HG02840 (cell line): ENCODE measurements around the gene LPCAT1.
"Not testable (repeated sequence)": the region's sequence is repeated elsewhere in the genome, so short reads cannot be mapped to it uniquely, and the experiment has no call there.

Experiments used
- ATAC-seq: cut with Tn5 transposase; IDR thresholded peaks from one replicate; pipeline ENCODE4 v1.9.1; 2021; ENCODE audit warnings: mild to moderate bottlenecking, moderate library complexity, moderate number of reproducible peaks; ENCODE audit not compliant: unreplicated experiment, low FRiP score

LPCAT1 gene

DNA sequence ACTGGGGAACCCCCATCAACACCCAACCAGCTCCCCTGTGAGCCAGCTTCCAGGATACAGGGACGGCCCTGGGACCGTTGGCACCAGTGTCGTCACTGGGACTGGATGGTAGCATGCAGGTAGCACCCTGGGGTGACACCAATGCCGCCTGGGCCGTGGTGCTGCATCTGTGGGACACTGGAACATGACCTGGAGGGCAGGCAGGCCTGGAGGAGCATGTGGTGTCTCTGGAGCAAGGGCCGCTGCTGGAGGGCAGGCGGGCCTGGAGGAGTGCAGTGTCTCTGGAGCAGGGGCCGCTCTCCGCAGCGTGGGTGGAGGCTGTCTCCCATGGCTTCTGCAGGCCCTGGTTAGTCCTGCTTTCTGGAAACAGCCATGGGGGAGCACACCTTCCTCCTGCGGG is 13.1 kb downstream of the LPCAT1 start:
- ATAC-seq: no peak

DNA sequence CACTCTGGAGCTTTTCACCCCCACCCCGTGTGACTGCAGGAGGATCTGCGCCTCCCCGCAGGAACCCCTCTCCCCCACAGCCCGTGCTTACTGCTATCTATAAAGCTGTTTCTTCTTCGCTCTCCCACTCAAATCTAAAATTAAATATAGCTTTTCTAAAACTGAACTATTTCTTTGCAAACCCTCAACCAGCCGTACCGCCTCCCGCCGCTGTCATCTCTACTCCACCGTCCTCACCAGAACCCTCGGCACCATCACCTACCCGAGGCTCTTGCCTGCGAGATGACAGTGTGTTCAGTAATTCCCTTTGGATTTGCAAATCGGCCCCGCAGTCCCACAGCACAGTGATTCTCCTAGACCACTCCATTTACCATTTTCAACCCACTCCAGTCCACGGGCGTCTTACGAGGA is 13.6 kb downstream of the LPCAT1 start:
- no peak for ATAC-seq

DNA sequence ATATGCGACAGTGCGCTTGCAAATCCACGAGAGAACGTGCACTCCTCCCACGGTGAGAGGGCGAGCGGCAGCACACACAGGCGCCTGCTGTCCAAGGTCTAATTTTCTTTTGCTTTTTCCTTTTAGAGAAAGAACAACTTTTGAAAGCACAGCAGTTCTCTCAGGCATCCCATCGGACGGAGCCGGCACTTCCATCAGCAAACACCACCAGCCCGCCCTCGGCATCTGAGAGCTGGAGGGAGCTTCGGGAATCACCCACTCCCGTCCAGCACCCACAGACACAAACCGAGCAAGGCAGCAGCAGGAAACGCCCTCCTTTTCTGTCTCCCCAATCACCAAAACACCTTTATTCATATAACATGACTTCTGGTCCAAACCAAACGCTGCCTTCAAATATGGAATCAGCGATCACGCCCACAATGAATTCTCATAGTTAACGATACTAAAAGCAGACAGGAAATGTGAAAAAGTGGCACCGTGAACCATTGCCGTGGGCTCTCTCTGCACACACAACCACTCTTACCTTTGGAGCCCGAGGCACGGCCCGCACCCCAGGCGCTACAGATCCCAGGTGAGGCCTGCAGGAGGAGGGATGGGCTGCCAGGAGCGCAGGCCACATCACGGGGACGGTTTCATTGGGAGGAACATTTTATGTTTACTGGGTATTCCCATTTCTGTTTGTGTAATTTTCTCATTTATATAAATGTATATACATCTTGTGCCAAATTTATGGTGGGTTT is 14.2 kb downstream of the LPCAT1 start:
- ATAC-seq: no peak

DNA sequence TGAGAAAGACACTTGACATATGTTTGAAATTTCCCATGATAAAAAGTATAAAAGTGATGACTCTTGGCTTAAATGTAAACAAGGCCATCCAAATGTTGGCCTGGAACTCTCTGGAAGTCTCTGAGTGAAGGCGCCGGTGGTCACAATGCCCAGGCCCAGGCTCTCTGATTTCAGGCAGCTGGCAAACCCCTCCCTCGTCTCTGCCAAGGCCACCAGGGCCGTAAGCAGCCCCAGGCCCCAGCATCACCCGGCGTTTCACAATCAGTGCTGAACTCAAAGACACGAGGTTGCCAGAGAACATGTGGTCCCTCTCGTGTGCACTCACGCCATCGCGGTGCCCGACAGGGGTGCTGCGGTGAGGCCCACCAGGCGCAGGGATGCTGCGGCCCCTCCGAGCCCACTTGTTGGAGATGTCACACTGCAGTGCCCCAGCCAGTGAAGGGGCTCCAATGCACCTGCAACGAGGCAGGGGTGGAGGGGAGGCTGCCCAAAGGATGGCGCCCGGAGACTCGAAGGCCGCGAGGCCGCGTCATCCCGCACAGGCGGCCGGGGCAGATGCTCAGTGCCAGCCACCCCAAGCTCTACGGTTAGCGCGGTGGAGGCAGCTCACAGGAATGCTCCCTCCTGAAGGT is 15.0 kb downstream of the LPCAT1 start:
- ATAC-seq: no peak

DNA sequence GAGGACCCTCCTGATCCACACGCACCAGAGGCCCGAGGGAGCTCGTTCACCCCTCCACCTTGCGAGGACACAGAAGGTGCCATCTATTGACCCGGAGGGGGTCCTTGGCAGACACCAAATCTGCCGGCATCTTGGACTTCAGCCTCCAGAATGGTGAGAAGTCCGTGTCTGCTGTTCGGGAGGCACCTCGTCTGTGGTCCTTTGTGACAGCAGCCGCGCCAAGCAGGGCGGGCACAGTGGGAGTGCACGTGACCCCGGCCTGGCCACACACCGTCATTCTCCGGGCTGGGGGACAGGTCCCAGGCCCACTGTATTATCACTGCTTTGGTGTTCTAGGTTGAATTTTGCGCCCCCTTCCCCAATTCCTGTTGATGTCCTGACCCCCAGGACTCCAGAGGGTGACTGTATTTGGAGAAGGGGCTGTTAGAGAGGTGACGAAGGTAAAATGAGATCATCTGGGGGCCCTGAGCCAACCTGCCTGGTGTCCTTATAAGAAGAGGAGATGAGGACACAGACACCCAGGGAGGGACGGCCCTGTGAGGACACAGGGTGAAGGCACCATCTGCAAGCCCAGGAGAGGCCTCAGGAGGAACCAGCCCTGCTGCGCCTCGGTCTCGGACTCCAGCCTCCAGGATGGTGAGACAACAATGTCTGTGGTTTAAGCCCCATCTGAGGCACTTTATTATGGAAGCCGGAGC is 15.7 kb downstream of the LPCAT1 start:
- no peak for ATAC-seq

DNA sequence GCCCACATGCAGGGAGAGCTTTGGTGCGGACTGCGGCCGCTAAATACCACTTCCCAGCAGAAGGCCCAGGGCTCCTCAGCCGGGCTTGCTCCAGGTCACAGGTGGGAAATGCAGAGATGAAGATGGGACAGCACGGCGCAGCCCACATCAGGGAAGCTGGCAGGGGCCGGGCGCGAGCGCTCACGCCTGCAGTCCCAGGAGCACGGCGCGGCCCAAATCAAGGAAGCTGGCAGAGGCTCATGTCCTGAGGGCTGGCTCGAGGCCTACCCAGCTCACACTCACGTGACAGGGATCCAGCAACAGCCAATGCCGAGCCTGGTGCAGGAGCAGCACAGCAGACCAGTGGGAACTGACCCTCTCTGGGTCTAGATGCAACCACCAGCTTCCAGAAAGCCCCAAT is 16.3 kb downstream of the LPCAT1 start:
- ATAC-seq: no peak

DNA sequence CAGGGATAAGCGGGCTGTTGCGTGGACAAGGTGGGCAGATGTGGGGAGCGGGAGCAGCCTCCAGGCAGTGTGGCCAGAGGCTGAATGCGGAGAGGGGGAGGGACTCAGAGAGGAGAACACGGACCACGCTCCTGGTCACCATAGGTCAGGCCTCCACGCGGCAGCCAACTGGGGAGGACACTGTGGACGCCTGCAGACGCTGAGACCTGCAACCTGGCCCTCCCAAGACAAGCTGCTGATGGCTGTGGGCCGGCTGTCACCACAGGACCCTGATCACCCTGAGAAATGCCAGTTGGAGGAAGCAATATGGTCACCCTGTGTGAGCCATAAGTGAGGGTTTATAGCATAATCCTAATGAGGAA is 16.8 kb downstream of the LPCAT1 start:
- no peak for ATAC-seq

DNA sequence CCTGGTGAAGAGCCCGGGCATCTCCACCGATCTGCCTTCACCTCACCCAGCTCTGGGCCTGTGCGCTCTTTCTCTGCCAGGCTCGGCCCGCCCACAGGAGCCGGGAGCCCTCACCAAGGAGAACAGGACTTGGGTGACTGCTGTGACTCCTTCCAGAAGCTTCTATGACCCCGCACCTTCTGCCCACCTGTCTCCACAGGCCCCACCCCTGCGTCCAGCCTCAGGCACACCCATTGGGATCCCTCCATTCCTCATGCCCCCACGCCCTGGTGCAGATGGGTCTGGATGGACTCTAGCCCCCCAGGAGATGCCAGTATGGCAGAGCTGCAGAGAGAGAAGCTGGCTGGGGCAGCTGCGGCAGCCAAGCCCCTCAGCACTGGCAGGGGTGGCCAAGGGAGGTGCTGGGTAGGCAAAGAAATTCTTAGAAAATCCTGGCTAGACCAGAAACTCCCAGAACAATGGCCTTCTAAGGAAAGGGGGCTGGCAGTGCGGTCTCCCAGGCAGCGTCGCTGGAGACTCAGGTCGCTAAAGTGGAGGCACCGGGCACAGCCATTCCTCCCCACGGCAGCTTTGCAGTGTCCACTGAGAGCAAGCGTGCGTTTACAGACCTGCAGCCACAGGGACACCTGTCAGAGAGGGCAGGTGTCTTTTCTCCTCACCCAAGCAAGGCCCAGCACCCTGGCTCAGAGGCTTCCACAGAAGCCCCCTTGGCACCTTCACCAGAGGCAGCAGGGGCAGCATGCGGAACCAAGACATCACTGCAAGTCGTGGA is 17.3 kb downstream of the LPCAT1 start:
- no peak for ATAC-seq

DNA sequence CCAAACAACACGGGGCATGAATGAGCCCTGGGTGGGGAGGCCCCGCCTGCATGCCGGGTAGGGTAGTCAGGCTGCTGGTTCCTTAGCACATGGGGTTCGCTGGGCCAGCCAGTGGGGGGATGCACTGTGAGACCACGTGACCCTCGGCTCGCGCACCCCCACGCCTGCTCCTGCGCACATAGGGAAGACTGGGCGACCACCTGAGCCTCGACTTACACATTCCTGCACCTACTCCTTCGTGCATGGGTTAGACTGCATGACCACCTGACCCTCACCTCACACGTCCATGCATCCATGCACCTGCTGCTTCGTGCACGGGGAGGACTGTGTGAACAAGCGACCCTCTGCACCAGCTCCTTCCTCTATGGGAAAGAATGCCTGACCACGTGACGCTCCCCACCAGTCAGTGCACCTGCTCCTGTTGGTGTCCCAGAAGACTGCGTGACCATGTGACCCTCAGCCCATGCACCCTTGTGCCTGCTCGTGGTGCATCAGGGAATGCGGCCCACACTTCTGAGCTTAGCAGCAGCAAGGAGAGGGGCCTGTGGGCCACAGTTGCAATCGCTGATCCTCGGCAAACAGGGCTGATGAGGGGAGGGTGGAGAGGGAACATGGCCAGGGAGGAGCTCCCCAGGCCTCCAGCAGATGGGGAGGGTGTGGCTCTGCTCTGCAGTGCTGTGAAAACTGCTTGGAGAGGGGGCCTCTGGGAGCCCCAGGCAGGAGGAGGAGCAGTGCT is 18.1 kb downstream of the LPCAT1 start:
- ATAC-seq: no peak

DNA sequence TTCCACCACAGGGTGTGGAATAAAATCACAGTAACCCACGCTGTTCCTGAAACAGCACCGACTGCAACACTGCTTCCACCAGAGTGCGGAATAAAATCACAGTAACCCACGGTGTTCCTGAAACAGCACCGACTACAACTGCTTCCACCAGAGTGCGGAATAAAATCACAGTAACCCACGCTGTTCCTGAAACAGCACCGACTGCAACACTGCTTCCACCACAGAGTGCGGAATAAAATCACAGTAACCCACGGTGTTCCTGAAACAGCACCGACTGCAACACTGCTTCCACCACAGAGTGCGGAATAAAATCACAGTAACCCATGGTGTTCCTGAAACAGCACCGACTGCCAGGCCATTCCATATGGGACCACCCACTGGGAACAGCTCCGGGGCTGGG is 18.7 kb downstream of the LPCAT1 start:
- not testable (repeated sequence) for ATAC-seq

DNA sequence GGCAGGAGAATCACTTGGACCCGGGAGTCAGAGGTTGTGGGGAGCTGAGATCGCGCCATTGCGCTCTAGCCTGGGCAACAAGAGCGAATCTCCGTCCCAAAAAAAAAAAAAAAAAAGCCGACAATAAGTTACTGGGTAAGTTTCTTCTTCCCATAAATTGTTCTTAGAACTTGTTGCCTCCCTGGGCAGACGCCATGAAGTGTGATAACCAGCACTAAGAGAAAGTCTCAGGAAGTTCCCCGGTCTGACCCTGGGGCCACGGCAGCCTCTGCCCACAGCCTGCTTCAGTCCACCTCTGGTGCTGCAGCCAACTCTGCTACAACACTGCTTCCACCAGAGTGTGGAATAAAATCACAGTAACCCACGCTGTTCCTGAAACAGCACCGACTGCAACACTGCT is 19.1 kb downstream of the LPCAT1 start:
- no peak for ATAC-seq

DNA sequence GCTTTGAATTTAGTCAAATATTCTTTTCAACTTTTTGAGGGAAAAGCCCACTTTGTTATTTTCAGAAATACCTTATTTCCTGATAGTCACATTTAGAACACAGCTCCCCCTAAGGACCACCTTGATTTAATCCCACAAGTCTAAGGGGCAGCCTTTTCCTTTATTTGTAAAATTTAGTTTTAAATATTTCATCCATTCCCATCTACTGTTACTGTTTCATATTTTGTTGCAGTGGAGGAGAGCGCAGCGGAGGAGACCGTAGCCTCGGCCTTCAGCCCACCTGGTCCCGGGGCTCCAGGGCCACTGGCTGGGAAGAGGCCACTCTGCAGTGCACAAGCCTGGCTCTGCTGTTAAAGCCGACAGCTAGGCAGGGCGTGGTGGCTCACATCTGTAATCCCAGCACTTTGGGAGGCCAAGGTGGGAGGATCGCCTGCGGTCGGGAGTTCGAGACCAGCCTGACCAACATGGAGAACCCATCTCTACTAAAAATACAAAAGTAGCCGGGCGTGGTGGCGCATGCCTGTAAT is 19.6 kb downstream of the LPCAT1 start:
- no peak for ATAC-seq

DNA sequence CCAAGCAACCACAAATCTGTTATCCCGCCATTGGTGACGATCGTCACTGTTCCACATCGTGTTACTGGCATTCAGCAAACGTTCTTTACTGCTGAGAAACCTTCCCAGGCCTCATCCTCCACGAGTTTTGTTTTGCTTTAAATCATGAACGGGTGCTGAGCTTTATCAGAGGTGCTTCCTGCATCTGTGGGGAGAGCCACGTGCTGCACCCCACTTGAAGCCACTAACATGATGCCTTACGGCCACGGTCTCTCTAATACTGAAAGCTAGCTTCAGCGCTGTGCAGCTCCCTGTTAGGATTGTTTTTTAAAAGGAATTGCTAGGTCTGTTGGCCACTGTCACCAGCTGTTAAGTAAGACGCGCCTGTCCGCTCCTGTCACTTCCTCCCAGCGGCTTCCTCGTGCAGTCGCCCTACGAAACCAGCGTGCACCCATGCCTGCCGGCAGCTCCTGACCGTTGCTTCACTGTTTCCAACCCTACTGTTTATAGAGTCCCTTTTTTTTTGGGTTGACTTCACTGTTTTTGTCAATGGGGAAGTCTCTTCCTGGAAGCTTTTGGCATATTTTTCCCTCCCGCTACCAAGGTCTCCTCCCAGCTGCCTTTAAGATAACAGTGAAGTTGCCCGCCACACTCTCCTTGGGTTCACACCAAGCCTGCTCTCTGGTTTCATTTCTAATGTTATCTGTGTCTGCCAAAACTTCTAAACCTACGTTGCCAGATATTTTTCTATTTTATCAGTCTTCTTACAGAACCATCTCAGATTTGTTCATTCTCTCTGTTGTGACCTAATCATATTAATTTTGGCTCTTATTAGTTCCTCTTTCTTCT is 20.3 kb downstream of the LPCAT1 start:
- no peak for ATAC-seq

DNA sequence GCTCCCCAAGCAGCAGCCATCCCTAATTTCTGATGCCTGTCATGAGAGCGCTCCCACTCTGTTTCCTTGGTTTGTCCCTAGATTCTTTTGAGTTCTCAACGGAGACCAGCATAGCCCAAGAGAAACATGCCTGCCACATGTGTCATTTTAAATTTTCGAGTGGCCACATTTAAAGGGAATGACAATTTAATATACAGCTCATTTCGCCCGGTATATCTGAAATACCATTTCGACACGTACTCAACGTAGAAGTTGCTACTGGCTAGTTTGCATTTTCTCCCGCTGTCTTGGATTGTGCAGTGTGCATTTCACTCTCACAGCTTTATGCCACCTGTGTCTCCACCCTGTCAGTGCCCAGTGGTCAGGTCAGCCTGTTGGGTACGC is 21.0 kb downstream of the LPCAT1 start:
- ATAC-seq: no peak

DNA sequence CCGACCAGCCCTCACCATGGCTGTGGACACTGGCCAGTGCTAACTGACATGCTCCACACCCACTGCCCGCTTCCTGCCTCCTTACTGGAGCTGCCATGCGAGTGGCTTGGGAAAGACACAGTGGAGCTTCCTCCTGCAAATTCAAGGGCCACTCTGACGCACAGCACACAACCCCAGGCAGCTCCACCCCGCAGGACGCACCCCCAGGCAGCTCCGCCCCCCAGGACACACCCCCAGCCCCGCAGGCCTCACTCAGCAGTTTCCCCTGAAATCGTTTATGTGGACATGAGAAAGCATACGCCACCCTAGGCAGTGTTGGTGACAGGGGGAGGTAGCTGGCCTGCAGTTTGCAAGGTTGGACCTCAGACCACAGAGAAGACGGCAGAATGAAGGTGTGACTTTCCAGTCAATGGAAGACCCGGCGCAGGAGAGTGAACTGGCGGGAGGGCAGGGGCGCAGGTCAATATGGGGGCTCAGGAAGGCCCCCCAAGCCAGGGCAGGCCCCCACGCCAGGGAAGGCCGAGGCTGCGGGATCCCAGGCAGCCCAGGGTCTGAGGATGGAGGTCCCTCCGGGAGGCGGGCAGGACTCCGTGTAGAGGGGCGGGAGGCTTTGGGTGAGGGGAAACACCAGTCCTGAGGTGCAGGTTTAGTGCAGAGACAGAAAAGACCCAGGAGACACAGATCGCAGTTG is 21.6 kb downstream of the LPCAT1 start:
- no peak for ATAC-seq

DNA sequence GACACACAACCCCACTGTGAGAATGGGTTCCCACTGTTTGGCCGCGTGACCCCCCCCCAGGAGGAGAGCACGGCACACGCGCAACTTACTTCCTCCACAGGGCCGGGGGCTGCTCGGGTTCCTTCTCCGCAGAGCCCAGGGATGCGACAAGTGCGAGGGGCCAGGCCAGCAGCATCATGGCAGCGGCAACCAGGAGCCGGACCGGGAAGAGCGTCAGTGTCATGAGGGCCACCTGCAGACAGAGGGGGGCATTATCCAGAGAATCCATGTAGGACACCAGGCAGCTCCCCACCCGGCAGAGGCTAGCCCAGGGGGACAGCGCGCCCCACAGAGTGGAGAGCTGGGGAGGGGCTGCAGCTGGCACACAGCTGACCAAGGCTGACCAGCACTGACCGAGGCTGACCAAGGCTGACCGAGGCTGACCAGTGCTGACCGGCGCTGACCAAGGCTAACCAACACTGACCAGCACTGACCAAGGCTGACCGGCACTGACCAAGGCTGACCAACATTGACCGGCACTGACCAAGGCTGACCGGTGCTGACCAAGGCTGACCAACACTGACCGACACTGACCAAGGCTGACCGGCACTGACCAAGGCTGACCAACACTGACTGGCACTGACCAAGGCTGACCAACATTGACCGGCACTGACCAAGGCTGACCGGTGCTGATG is 22.3 kb downstream of the LPCAT1 start:
- no peak for ATAC-seq

DNA sequence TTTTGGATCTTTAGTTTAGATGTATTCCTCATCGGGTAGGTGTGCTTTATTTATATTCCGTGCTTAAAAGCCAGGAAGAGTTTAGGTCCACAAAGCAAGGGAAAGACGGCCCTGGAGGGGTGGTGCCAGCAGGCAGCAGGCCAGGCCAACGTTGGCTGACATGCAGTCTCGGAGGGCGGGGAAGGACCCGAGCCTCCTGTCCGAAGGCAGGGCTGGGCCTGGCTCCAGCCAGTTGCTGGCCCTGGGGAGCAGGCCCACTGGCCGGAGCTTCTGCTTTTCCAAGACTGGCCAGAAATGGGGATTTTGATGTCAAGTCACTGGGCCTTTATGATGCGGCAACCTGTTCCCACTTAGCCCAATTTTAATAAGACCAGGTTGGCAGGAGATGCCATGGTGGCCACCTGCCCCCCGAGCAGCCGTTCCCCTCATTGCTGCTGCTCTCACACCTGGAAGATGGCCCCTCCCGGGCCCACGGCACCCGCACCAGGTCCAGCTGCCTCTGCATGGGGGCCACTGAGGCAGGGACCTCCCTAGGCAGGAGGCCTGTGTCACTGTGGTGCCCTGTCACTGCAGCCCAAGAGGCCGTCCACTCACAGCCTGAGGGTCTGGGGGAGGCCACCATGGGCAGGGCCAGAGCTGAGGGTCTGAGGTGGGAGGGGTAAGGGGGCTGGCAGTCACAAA is 23.2 kb downstream of the LPCAT1 start:
- no peak for ATAC-seq

DNA sequence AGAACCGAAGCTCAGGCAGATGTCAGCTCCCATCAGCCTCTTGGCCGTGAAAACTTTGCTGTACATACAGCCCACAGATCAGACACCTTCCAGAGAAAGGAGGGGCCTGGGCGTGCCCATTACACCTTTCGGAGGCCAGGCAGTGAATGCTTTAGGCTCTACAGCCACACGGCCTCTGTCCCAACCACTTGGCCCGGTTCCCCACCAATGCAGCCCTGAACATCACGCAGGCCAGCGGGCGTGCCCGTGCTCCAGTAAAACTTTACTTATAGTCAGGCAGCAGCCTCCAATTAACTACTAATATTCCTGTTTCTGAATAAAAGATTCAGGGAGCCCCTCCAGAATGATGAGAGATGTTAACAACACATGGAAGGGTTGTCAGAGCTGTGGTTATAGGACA is 23.9 kb downstream of the LPCAT1 start:
- no peak for ATAC-seq
